Stomach (tissue), 4 donors: ENCODE results near the gene TUBA4B.

Source experiments
- CTCF ChIP-seq, 7 experiments: fragments of 450-650 bp in 4 of 7; fragments of 200-600 bp in 3 of 7; sonication (generic) in 3 of 7; IDR thresholded peaks; one replicate each; pipeline ENCODE4 v1.5.1; 2016 to 2019; ENCODE audit warnings: antibody characterized with exemption in 7 of 7, control low read depth in 2 of 7, mild to moderate bottlenecking in 1 of 7
- EP300 ChIP-seq: sonication (generic); formaldehyde crosslinking; IDR thresholded peaks from one replicate; pipeline ENCODE4 v1.6.1; 2017; ENCODE audit warnings: antibody characterized with exemption
- POLR2A ChIP-seq, 4 donors: fragments of 450-650 bp; IDR thresholded peaks; one replicate each; pipeline ENCODE4 v1.6.1; 2016; ENCODE audit warnings: antibody characterized with exemption in 4 of 4, control low read depth in 2 of 4, mild to moderate bottlenecking in 1 of 4, moderate library complexity in 1 of 4
- POLR2AphosphoS5 ChIP-seq, 3 donors: sonication (generic); formaldehyde crosslinking; IDR thresholded peaks; one replicate each; pipeline ENCODE4 v1.6.1; 2016; ENCODE audit warnings: antibody characterized with exemption in 3 of 3

DNA sequence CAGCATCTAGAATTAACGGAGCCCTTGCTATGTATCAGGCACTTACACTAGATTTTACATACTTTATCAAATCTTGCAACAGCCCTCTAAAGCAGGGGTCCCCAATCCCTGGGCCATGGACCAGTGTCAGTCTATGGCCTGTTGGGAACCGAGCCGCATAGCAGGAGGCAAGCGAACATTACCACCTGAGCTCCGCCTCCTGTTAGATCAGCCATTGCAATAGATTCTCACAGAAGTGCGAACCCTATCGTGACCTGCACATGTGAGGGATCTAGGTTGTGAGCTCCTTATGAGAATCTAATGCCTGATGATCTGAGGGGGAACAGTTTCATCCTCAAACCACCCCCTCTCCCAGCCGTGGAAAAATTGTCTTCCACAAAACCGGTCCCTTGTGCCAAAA lies 39.6 kb downstream of the TUBA4B start:
- TF ChIP-seq EP300 (no peak), CTCF (IDR thresholded peaks at IDR 0.05) (no peak), POLR2A (IDR thresholded peaks at IDR 0.05) (no peak), POLR2AphosphoS5 (IDR thresholded peaks at IDR 0.05) (no peak)
